ENCODE measurements around the gene COL15A1.

Gene COL15A1

GRCh38 chr9:98951967-98952366 lies 8.3 kb downstream of the COL15A1 start:
- no peak for DNase-seq

DNA sequence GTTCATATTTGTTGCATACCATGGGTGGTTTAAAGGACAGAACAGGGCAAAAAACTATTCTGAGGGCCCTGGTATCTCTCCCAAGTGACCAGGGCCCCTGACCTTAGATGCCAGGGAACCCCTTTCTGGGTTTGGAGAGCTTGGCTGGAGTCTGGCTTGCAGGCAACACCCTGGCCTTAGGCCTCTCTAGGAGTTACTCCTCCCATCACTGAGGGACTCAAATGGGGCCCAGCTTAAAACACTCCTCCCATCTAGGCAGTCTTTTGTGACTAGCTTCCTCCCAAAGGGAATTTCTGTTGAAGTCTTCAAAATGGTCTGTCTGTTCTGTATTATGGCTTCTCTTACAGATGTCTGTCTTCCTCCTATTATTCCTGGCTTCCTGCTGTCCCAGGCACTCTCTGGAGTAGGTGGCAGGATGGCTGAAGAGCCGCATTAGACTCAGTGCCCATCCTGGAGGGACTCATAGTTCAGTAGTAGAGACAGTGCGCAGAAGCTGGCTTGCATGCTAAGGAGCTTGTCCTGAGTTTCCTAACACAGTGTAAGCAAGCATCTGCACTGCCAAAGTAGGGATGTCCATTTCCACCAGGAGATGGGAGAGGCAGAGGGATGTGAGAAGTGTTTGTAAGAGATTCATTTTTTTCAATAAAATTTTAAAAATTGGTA lies 10.0 kb downstream of the COL15A1 start:
- no peak for DNase-seq

DNA sequence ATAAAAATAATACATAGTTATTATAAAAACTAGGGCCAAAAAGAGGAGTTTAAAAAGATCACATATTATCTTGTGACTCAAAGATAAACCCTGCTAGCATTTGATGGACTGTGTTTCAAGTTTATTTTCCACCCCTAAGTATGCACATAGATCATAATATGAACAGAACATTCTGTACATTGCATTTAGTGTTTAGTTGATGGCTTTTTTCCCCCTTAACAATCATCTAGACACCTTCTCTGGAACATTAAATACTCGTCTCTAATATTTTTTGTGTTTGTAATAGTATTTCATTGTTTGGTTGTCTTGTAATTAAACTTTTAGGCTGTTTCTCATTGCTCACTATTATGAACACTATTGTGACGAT lies 10.5 kb downstream of the COL15A1 start:
- no peak for DNase-seq

DNA sequence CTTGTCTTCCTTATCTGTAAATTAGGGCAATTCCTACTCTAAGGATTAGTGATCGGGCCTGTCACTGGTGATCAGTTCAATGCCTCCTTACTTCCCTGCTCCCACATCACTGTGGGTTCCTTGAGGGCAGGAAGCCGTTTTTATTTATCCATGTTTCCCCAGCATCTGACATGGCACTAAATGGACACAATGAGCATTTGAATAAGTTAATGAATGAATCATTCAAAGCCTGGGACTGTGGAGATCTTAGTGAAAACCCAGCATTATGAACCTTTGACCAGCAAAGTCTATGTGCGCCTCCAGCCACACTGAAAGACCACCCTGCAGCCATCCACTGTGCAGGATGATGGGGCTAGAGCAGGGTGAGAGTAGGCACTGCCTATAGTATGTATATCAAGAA lies 11.6 kb downstream of the COL15A1 start:
- DNase-seq = no peak

DNA sequence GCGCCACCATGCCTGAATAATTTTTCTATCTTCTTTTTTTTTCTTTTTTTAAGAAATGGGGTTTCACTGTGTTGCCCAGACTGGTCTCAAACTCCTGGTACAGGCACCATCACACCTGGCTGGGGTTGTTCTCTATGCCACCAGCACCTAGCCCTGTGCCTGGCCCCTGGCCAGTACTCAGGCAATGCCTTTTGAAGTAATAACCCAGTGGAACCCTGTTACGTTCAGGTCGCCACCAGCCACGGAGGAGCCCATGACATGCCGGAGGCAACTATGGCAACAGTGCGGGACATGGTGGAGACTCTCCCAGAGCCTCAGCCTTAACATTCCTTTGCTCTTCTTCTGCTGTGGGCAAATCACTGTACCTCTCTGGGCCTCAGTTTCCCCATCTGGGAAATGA lies 14.1 kb downstream of the COL15A1 start:
- DNase-seq = no peak

- DNase-seq = no peak
Measured at GRCh38 chr9:98958271-98958984, 14.7 kb downstream of the COL15A1 start.

- no peak for DNase-seq
Measured at GRCh38 chr9:98960409-98960808, 16.7 kb downstream of the COL15A1 start.

- DNase-seq = no peak
Measured at GRCh38 chr9:98961513-98962180, 17.9 kb downstream of the COL15A1 start.

DNA sequence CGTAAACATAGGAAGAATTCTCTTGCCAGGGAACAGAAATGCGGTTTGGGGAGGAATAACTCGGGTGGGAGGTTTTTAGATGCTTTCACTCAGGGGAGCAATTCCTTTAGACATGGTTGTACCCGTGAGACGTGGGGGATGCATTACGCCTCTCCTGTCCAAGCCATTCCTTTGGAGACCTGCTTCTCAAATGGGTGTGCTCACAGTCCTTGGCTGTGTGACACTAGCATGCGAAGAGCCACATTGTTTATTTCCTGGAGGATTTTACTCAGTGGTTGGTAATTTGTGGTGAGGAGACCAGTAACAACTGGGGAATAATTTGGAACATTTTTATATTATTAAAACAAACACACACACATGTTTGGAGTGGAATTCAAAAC lies 18.5 kb downstream of the COL15A1 start:
- DNase-seq = no peak

DNA sequence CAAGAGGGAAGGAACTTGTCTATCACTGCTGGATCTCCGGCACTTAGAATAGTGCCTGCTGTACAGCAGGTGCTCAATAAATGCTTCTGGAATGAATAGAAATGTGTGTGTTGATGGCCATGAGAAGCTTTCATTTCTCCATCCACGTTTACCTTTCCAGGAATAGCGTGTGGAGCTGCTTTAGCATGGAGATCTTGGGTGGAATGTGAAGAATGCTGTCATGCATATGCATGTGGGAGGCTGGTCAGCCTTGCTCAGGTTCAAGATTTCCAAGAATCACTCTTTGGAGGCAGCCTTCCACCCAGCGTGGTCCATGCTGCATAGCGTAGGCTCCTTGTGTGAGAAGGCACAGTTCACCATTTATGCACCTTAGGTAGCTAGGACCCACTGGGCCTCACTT lies 19.2 kb downstream of the COL15A1 start:
- DNase-seq = no peak

GRCh38 chr9:98964201-98964600 lies 20.5 kb downstream of the COL15A1 start:
- no peak for DNase-seq

GRCh38 chr9:98964911-98965336 lies 21.2 kb downstream of the COL15A1 start:
- DNase-seq = no peak

DNA sequence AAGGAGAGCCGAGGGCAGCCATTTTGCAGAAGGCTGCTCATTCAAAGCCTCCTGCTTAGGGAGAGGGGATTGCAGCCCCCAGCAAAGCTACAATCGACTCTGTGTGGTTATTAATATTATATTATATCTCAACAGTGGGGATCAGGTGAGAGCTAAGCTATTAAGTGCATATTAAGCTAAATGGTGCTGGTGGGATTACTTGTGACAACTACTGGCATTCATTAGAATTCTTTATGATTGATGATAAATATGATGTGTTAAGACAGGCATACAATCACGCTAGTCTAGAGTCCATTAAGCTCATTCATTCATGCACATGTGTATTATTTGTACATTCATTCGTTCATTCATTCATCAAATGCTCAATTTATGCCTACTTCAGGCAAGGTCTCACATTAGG lies 23.0 kb downstream of the COL15A1 start:
- no peak for DNase-seq

- no peak for DNase-seq
Measured at GRCh38 chr9:98967257-98967656, 23.6 kb downstream of the COL15A1 start.

GRCh38 chr9:98967680-98968079 lies 24.0 kb downstream of the COL15A1 start:
- DNase-seq = no peak

DNA sequence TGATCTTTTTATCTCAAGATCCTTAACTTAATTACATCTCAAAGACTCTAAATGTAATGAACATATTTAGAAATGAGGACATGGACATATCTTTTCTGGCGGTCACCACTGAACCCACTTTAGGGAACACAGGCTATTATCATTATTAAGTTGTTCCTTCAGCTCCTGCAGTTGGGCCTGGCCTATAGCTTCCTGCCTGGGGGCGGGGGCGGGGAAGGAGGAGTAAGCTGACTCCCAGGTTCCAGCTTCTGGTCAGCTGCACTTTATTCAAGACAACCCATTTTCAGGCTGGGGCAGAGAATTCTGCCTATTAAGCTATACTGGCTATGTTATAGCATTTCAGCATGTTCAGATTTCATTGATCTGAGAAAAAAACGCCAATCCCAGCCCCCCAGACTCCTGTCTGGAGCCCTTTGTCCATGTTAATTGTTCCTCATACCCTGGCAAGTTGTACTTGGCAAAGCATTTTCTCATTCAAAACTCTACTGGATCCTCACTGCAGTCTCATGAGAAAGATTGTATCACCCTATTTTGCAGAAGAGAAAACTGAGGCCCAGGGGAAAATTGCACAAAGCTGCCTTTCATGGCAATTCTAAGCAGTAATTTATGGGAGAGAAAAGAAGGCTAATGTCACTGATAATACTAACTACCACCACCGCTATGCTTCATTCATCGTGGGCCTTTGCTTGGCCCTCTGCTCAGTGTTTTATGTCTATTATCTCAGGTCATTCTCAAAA lies 25.1 kb downstream of the COL15A1 start:
- DNase-seq = no peak

- no peak for DNase-seq
Measured at GRCh38 chr9:98970532-98971041, 26.9 kb downstream of the COL15A1 start.

DNA sequence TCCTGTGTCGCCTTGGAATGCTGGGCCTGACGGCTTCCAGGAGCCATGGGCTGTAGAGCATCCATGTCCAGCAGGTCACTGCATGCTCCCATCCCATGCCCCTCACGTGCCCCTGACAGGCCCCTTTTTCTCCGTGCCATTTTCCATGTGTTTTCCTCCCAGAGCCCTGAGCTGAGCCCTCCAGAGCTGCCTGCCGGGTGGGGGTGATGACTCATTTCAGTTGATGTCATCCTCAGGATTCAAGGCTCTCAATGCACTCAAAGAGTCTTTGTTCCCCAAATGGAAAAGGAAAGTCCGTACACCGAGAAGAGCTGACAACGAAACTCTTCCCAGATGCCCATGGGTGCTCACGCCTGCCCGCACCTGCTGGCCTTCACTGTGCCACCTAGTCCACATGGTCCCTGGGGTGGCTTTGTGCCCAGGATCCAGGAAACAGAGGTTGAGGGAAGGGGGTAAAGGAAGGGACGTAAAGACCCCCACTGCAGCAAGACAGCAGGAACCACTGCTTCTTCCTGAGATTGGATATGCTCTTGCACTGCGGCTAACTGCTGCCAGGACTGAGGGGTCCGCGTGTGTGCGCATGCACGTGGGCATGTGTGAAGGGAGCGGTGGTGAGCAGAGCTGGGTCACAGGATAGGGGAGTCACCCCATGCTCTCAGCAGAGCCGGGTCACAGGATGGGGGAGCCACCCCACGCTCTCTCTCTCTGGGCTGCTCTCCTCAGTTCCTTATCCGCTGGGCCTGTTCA lies 27.6 kb downstream of the COL15A1 start:
- no peak for DNase-seq

- no peak for DNase-seq
Measured at GRCh38 chr9:98971915-98972223, 28.2 kb downstream of the COL15A1 start.

DNA sequence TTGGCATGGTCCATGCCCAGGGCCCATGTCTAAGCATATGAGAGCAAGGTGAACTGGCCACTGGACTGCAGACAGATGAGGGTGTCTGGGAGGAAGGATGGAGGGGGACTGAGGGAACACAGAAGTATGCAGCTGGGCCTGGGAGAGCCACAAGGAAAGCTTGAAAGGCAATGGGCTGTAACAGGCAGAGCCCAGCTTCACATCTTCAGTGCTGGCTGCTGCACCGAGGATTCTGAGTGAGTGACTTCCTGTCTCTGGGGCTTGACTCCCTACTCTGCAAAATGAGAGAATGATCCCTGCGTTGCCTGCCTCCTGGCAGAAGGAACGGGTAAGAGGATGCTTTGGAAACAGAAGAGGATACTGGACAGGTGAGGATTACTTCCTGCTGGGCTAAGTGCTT lies 29.0 kb downstream of the COL15A1 start:
- DNase-seq = no peak

- no peak for DNase-seq
Measured at GRCh38 chr9:98973171-98973570, 29.5 kb downstream of the COL15A1 start.

DNA sequence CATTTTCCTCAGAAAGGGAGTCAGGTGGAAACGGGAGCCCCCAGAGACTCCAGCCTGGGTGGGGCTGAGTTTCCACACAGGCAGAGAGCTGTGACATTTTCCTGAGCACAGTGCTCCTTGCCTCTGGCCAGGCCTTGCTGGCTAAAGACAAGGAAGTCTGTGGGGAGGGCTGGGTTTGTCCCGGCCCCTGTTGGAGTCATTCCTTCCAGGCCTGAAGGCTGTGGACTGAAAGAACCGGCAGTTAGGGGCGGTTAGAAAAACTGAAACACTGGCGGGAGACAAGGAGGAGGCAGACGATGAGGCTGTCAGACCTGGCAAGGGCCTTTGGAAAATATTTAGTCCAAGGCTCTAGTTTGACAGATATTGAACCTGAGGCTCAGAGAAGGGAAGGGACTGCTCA lies 29.9 kb downstream of the COL15A1 start:
- no peak for DNase-seq

GRCh38 chr9:98974106-98974505 lies 30.4 kb downstream of the COL15A1 start:
- no peak for DNase-seq
